CD4-positive, alpha-beta memory T cell (primary cell): ENCODE data around the gene CCN2. TPM values are rescaled to one million over a fixed set of nuclear protein-coding genes. Genes with fewer than 3 reads are reported as not detected.

Experiments
- CTCF ChIA-PET: fragments of 350-600 bp; sonication (Branson Sonifier 250); formaldehyde crosslinking; loops from one replicate; lab custom pipeline; 2021; ENCODE audit warnings: inconsistent platforms; ENCODE audit not compliant: partially characterized antibody; lab: Charles Lee
- POLR2A ChIA-PET: fragments of 350-600 bp; sonication (Branson Sonifier 250); formaldehyde crosslinking; loops from one replicate; lab custom pipeline; 2021; ENCODE audit not compliant: partially characterized antibody; lab: Charles Lee
- DNase-seq, 5 donors: peaks; one replicate each; pipeline versions ENCODE4 v3.0.0 to v3.0.0-alpha.2; 2020 to 2022; ENCODE audit warnings: mixed read lengths in 1 of 5
- H3K27ac ChIP-seq: one replicate; pipeline ENCODE4 v1.7.0; 2013; ENCODE audit warnings: low read depth, low read length
- H3K27me3 ChIP-seq: 2 replicates; pipeline ENCODE4 v1.7.0; 2013; ENCODE audit warnings: mild to moderate bottlenecking, low read length, moderate library complexity; ENCODE audit not compliant: insufficient read depth
- H3K36me3 ChIP-seq: 2 replicates; pipeline ENCODE4 v1.7.0; 2013; ENCODE audit warnings: mild to moderate bottlenecking, low read length, moderate library complexity; ENCODE audit not compliant: insufficient read depth
- H3K4me1 ChIP-seq: 2 replicates; pipeline ENCODE4 v1.7.0; 2013; ENCODE audit warnings: mild to moderate bottlenecking, low read length, moderate library complexity; ENCODE audit not compliant: insufficient read depth
- H3K4me3 ChIP-seq, 2 donors: one replicate each; pipeline ENCODE4 v1.7.0; 2013; ENCODE audit warnings: low read length in 2 of 2, mild to moderate bottlenecking in 1 of 2
- H3K9me3 ChIP-seq, 2 donors: one replicate each; pipeline ENCODE4 v1.7.0; 2013; ENCODE audit warnings: low read length in 2 of 2, control low read depth in 1 of 2; ENCODE audit not compliant: control insufficient read depth in 1 of 2
- H3K27ac Mint-ChIP-seq, 7 donors: one replicate each; pipeline ENCODE4 v1.8.0; 2020 to 2021; ENCODE audit warnings: mixed read lengths in 7 of 7, mild to moderate bottlenecking in 6 of 7, inconsistent platforms in 3 of 7, moderate library complexity in 3 of 7
- H3K27me3 Mint-ChIP-seq, 2 donors: one replicate each; pipeline ENCODE4 v1.8.0; 2020 to 2021; ENCODE audit warnings: mixed read lengths in 2 of 2
- H3K36me3 Mint-ChIP-seq, 2 donors: one replicate each; pipeline ENCODE4 v1.8.0; 2020 to 2021; ENCODE audit warnings: mixed read lengths in 2 of 2, inconsistent platforms in 1 of 2, mild to moderate bottlenecking in 1 of 2
- H3K4me1 Mint-ChIP-seq, 4 donors: one replicate each; pipeline ENCODE4 v1.8.0; 2020 to 2021; ENCODE audit warnings: mixed read lengths in 4 of 4, mild to moderate bottlenecking in 1 of 4
- H3K4me3 Mint-ChIP-seq, 8 donors: one replicate each; pipeline ENCODE4 v1.8.0; 2020 to 2021; ENCODE audit warnings: mixed read lengths in 8 of 8, mild to moderate bottlenecking in 7 of 8, moderate library complexity in 6 of 8, inconsistent platforms in 3 of 8
- H3K9me3 Mint-ChIP-seq, 8 donors: one replicate each; pipeline ENCODE4 v1.8.0; 2020 to 2021; ENCODE audit warnings: mixed read lengths in 8 of 8, mild to moderate bottlenecking in 5 of 8, inconsistent platforms in 3 of 8, moderate library complexity in 1 of 8
- intact Hi-C: fragments of 100-400 bp; cut with micrococcal nuclease; formaldehyde crosslinking; loops from one replicate; pipeline ENCODE4 v1.15.1; 2023
- polyA plus RNA-seq, 2 donors: library from polyadenylated mRNA; unstranded; fragments of 300-500 nt; fragmentation: Illumina TruSeq; gene quantifications; one replicate each; pipeline ENCODE4 v1.2.3, GENCODE V29; 2021
- total RNA-seq, 2 experiments: library from RNA; stranded (reverse); gene quantifications; one replicate each; pipeline ENCODE4 v1.2.3, GENCODE V29; 2021

The CCN2 gene
- total and polyA plus RNA-seq, 4 experiments from 2014 or later: not detected

DNA sequence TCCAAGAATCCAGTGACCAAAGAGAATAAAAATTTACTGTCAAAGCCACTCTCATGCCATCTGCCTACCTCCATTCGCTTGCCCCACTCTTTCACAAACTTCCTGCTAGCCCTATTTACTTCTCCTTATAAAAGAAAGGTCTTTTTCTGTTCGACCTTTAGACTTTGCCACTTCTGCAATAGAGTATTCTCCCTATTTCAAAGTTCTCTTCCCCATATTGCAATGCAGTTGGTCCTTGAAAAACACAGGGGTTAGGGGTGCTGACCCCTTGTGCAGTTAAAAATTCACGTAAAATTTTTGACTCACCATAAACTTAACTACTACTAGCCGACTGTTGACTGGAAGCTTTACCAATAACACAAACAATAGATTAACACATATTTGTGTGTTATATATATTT lies 15.0 kb downstream of the CCN2 start:
- H3K27ac ChIP-seq: no peak overlapping the region
- H3K4me1 ChIP-seq: no peaks in the 10 kb centered on the region
- no peaks in the 10 kb centered on the region for H3K9me3 ChIP-seq
- Mint-ChIP-seq H3K27ac (no peak overlapping the region), H3K4me1 (no peaks in the 10 kb centered on the region), H3K4me3 (no peak overlapping the region), H3K36me3 (no peaks in the 10 kb centered on the region), H3K27me3 (peaks cover 4 to 12% of the 10 kb centered on the region in 2 donors), H3K9me3 (no peaks in the 10 kb centered on the region)
- H3K36me3 ChIP-seq: no peaks in the 10 kb centered on the region
- no peak for DNase-seq
- ChIA-PET CTCF (no interaction called here), POLR2A (interaction anchor here (0.7 kb wide), 1 partner anchor 1075 kb away, joined by 3 read pairs; no protein-coding TSS in a partner anchor)
- intact Hi-C loops: no loop called here
- no peaks in the 10 kb centered on the region for H3K27me3 ChIP-seq
- no peak overlapping the region for H3K4me3 ChIP-seq

DNA sequence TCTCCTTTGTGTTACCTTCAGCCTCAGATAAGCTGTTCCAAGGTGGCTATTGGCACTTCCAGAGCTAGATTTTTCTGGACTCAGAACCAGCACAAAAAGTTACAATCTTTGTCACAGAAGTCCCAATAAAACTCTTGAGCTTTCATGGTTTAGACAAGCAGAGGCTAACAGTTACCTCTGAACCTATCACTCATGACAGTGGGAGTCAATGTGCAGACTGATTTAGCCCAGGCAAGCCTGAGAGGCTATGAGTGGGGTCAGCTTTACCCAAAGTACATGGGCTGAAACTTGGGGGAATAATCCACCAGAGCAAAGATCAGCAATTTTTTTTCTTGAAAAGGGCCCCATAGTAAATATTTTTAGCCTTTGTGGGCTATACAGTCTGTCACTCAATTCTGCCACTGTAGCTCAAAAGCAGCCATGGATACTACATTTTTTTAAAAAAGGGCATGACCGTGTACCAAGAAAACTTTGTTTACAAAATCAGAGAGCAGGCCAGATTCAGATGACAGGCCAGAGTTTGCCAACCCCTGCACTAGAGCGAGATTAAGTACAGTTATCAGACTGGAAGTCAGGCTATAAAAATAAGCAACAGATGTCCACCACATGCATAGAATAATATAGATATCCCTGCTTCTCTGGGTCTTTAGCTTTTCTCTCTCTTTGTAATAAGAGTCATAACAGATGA lies 20.0 kb downstream of the CCN2 start:
- Mint-ChIP-seq H3K4me3 (no peak overlapping the region), H3K4me1 (no peaks in the 10 kb centered on the region), H3K27ac (no peak overlapping the region), H3K9me3 (no peaks in the 10 kb centered on the region), H3K27me3 (peaks cover 3 to 17% of the 10 kb centered on the region in 2 donors), H3K36me3 (no peaks in the 10 kb centered on the region)
- Histone ChIP-seq H3K4me1 (no peaks in the 10 kb centered on the region), H3K4me3 (no peak overlapping the region), H3K27ac (no peak overlapping the region), H3K27me3 (no peaks in the 10 kb centered on the region), H3K9me3 (no peaks in the 10 kb centered on the region), H3K36me3 (no peaks in the 10 kb centered on the region)
- ChIA-PET CTCF (interaction anchor here (0.8 to 1.3 kb wide), 4 partner anchors 12 to 16 kb away, joined by 3 to 5 read pairs (median 3); no protein-coding TSS in a partner anchor), POLR2A (no interaction called here)
- no peak for DNase-seq
- intact Hi-C loops: no loop called here

DNA sequence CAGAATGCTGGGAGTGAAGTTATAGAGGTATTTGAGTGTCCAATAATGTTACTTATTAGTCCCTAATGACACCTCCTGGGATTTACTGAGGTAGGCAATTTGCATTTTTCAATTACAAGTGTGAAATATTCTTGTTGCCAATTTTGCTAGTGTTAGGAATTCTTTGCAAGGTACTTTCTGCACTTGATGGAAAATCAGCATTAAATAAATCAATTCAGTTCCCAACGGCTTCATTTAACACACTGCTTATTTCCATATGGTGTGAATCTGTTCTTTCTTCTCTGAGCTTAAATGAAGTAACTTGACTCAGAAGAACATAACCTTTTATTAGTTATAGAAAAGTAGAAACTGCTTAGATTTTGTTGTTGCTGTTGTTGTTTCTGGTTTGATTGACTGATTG lies 21.2 kb downstream of the CCN2 start:
- CTCF ChIA-PET: interaction anchor here (1.4 to 1.6 kb wide), 2 partner anchors 12 to 15 kb away, joined by 3 to 4 read pairs; no protein-coding TSS in a partner anchor
- DNase-seq: no peak
- no peaks in the 10 kb centered on the region for H3K36me3 ChIP-seq
- Mint-ChIP-seq H3K4me1 (no peaks in the 10 kb centered on the region), H3K9me3 (peaks cover 0 to 3% (median 0%) of the 10 kb centered on the region in 8 donors), H3K27ac (no peak overlapping the region), H3K4me3 (no peak overlapping the region), H3K27me3 (peaks cover 3 to 18% of the 10 kb centered on the region in 2 donors), H3K36me3 (no peaks in the 10 kb centered on the region)
- POLR2A ChIA-PET: no interaction called here
- H3K9me3 ChIP-seq: no peaks in the 10 kb centered on the region
- no peak overlapping the region for H3K27ac ChIP-seq
- H3K27me3 ChIP-seq: no peaks in the 10 kb centered on the region
- H3K4me3 ChIP-seq: no peak overlapping the region
- intact Hi-C loops: no loop called here
- H3K4me1 ChIP-seq: no peaks in the 10 kb centered on the region

DNA sequence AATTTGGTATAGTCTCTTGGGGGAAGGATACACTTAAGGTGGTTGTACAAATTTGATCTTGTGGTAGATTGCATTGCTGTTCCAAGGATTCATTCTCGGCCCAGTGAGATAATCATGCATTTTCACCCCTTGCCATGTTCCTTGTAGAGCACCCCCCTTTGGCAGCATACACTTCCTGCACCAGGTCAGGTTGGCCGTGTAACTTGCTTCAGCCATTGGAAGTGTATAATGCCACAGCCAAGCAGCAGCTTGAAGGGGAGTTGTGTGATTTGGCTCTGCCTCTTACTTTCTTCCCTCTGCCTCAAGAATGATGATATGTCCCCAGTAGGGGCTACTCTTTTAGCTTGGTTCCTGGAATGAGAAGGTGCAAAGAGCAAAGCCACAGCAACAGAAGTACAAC lies 21.9 kb downstream of the CCN2 start:
- Mint-ChIP-seq H3K27ac (no peak overlapping the region), H3K36me3 (no peaks in the 10 kb centered on the region), H3K4me3 (no peak overlapping the region), H3K27me3 (peaks cover 3 to 18% of the 10 kb centered on the region in 2 donors), H3K9me3 (peaks cover 0 to 4% (median under 1%) of the 10 kb centered on the region in 8 donors), H3K4me1 (no peaks in the 10 kb centered on the region)
- Histone ChIP-seq H3K4me3 (no peak overlapping the region), H3K27me3 (no peaks in the 10 kb centered on the region), H3K4me1 (no peaks in the 10 kb centered on the region), H3K9me3 (no peaks in the 10 kb centered on the region), H3K36me3 (no peaks in the 10 kb centered on the region), H3K27ac (no peak overlapping the region)
- intact Hi-C loops: no loop called here
- DNase-seq: no peak
- POLR2A ChIA-PET: no interaction called here
- CTCF ChIA-PET: interaction anchor here (1.4 to 1.6 kb wide), 2 partner anchors 12 to 14 kb away, joined by 3 to 4 read pairs; no protein-coding TSS in a partner anchor

DNA sequence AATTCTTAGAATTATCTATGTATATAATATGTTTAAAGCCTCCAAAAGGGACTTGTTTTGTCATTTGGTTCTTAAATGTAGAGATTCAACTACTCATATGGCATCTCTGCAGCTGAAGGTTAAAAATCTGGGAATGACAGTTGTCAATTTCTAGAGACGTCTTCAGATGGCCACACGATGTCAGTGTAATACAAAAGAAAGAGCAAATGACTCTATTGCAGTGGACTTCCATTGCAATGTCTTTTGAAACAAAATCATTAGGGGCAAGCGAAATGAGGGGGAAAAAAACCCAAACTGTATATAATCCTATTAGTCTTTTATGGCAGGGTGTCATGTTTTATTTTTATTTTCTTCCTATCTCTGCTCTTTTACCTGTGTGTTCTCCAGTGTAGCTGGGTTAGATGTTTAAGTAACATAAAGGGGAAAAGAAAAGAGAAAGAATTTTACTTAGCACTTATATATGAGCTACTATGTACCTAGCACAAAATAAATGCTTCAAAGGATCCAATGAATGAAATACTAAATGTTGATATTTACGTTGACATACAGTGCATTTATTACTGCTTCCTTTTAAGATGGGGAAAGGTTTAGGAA lies 26.2 kb downstream of the CCN2 start:
- no peaks in the 10 kb centered on the region for H3K4me1 Mint-ChIP-seq
- ChIA-PET CTCF (interaction anchor here (1.1 to 3.7 kb wide), 3 partner anchors 10 to 363 kb away, joined by 3 to 26 read pairs (median 3); no protein-coding TSS in a partner anchor), POLR2A (no interaction called here)
- H3K27me3 ChIP-seq: no peaks in the 10 kb centered on the region
- H3K27ac Mint-ChIP-seq: no peak overlapping the region
- no peaks in the 10 kb centered on the region for H3K36me3 Mint-ChIP-seq
- no peaks in the 10 kb centered on the region for H3K36me3 ChIP-seq
- no peak overlapping the region for H3K4me3 ChIP-seq
- no peak overlapping the region for H3K27ac ChIP-seq
- H3K27me3 Mint-ChIP-seq: peaks cover 0 to 11% of the 10 kb centered on the region in 2 donors
- H3K4me3 Mint-ChIP-seq: no peak overlapping the region
- H3K9me3 Mint-ChIP-seq: peaks cover 0 to 29% (median 14%) of the 10 kb centered on the region in 8 donors
- H3K4me1 ChIP-seq: no peaks in the 10 kb centered on the region
- intact Hi-C loops: no loop called here
- H3K9me3 ChIP-seq: no peaks in the 10 kb centered on the region
- DNase-seq: no peak

DNA sequence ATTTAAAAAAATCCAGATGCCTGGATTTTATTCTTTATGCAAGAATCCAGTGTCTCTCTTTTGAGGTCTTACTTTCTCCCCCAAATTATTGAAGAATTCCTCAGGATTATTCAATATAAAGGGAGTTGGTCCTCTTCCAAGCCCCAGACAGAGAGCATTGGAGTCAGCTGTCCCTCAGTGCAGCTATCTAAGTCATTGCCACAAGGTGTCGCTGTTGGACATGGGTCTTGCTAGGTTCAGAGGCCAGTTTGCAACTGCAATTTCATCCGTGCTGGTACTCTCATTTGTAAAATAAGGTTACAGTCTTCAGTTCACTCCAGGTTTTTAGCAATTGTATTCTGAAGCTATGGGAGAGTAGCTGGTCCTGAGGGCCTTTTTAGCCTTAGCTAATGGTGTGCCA lies 27.8 kb downstream of the CCN2 start:
- intact Hi-C loops: no loop called here
- Histone ChIP-seq H3K36me3 (no peaks in the 10 kb centered on the region), H3K9me3 (no peaks in the 10 kb centered on the region), H3K27me3 (no peaks in the 10 kb centered on the region), H3K4me1 (no peaks in the 10 kb centered on the region), H3K4me3 (no peak overlapping the region), H3K27ac (no peak overlapping the region)
- ChIA-PET CTCF (interaction anchor here (1.8 to 3.7 kb wide), 2 partner anchors 8 to 14 kb away, joined by 6 to 26 read pairs; no protein-coding TSS in a partner anchor), POLR2A (no interaction called here)
- H3K9me3 Mint-ChIP-seq: peaks cover 0 to 29% (median 14%) of the 10 kb centered on the region in 8 donors
- no peak overlapping the region for H3K27ac Mint-ChIP-seq
- H3K27me3 Mint-ChIP-seq: peaks cover 7 to 18% of the 10 kb centered on the region in 2 donors
- H3K4me1 Mint-ChIP-seq: no peaks in the 10 kb centered on the region
- DNase-seq: peak in 3 of 5 donors; percentile 14 to 23 (median 17)
- no peaks in the 10 kb centered on the region for H3K36me3 Mint-ChIP-seq
- no peak overlapping the region for H3K4me3 Mint-ChIP-seq

DNA sequence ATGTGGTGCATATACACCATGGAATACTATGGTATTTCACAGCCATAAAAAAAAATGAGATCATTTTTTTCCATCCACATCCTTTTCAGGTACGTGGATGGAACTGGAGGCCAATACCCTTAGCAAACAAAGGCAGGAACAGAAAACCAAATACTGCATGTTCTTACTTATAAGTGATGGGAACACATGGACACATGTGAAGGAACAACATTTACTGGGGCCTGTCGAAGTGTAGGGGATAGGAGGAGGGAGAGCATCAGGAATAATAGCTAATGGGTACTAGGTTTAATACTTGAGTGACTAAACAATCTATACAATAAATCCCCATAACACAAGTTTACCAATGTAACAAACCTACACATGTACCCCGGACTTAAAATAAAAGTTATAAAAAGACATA lies 30.5 kb downstream of the CCN2 start:
- Mint-ChIP-seq H3K36me3 (no peaks in the 10 kb centered on the region), H3K4me1 (peaks cover 6 to 11% (median 8%) of the 10 kb centered on the region in 4 donors), H3K9me3 (peaks cover 0 to 31% (median 14%) of the 10 kb centered on the region in 8 donors), H3K27me3 (peaks cover 22 to 30% of the 10 kb centered on the region in 2 donors), H3K27ac (no peak overlapping the region), H3K4me3 (no peak overlapping the region)
- ChIA-PET POLR2A (no interaction called here), CTCF (no interaction called here)
- H3K9me3 ChIP-seq: no peaks in the 10 kb centered on the region
- no peak for DNase-seq
- intact Hi-C loops: no loop called here
- no peaks in the 10 kb centered on the region for H3K36me3 ChIP-seq
- H3K4me3 ChIP-seq: no peak overlapping the region
- H3K27ac ChIP-seq: no peak overlapping the region
- H3K4me1 ChIP-seq: no peaks in the 10 kb centered on the region
- H3K27me3 ChIP-seq: no peaks in the 10 kb centered on the region
